ENCODE data around the gene DYRK1B. TPM values are rescaled to one million over a fixed set of nuclear protein-coding genes. Genes with fewer than 3 reads are reported as not detected.

The DYRK1B gene
- total and polyA plus RNA-seq, 11 donors, result 12.8 to 49.1 (median 24.9) TPM

- Histone ChIP-seq H3K36me3 (no peaks in the 10 kb centered on the region), H3K9me3 (no peaks in the 10 kb centered on the region), H3K27me3 (peaks cover 0 to 9% (median 2%) of the 10 kb centered on the region in 9 donors), H3K4me1 (no peaks in the 10 kb centered on the region), H3K4me3 (no peak overlapping the region), H3K27ac (no peak overlapping the region)
- DNase-seq, result peak in 1 of 5 donors; percentile 38
- TF ChIP-seq CTCF (IDR thresholded peaks at IDR 0.05) (no peak), POLR2A (IDR thresholded peaks at IDR 0.05) (no peak)
- intact Hi-C loops (cut with DNase I), result no loop called here
- no peak for ATAC-seq
- 91 to 94% (median 93%) methylated on average over 14 to 20 of the region's 20 CpGs for WGBS, 4 donors
Measured at GRCh38 chr19:39873385-39873784, 39.4 kb upstream of the DYRK1B start.

- Histone ChIP-seq H3K9me3 (no peaks in the 10 kb centered on the region), H3K4me1 (no peaks in the 10 kb centered on the region), H3K4me3 (no peak overlapping the region), H3K27ac (no peak overlapping the region), H3K27me3 (peaks cover 0 to 9% (median 0%) of the 10 kb centered on the region in 9 donors), H3K36me3 (no peaks in the 10 kb centered on the region)
- ATAC-seq (no peak), DNase-seq (peak in 1 of 5 donors; percentile 57)
- WGBS, 4 donors, result 85 to 88% (median 88%) methylated on average over 39 to 47 of the region's 47 CpGs
- intact Hi-C loops (cut with DNase I), result no loop called here
- TF ChIP-seq POLR2A (IDR thresholded peaks at IDR 0.05), result no peak
- TF ChIP-seq CTCF (IDR thresholded peaks at IDR 0.05), result no peak
Measured at GRCh38 chr19:39871886-39872866, 38.2 kb upstream of the DYRK1B start.

DNA sequence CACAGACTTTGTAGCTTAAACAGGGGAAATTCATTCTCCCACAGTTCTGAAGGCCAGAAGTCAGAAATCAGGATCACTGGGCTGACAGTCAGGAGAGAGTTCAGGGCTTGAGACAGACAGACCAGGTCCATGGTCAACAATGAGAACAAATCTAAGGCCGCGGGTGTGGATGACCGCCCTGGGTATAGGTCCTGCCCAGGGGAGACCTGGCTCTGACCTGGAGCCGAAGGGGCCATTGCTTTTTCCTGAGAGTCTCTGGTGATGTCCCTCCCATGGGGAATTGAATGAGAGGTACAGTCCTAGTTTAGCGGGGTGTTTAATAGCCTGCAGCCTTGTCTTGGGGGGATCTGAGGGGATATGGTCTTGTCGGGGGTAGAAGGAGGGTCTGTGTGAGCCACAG is 37.4 kb upstream of the DYRK1B start:
- Histone ChIP-seq H3K4me1 (no peaks in the 10 kb centered on the region), H3K27me3 (peaks cover 0 to 9% (median 0%) of the 10 kb centered on the region in 9 donors), H3K4me3 (no peak overlapping the region), H3K36me3 (no peaks in the 10 kb centered on the region), H3K27ac (no peak overlapping the region), H3K9me3 (no peaks in the 10 kb centered on the region)
- intact Hi-C loops (cut with DNase I), result no loop called here
- TF ChIP-seq POLR2A (IDR thresholded peaks at IDR 0.05) (no peak), CTCF (IDR thresholded peaks at IDR 0.05) (no peak)
- 91 to 97% (median 95%) methylated on average over 6 of the region's 6 CpGs for WGBS, 4 donors
- ATAC-seq, result no peak
- DNase-seq, result no peak

DNA sequence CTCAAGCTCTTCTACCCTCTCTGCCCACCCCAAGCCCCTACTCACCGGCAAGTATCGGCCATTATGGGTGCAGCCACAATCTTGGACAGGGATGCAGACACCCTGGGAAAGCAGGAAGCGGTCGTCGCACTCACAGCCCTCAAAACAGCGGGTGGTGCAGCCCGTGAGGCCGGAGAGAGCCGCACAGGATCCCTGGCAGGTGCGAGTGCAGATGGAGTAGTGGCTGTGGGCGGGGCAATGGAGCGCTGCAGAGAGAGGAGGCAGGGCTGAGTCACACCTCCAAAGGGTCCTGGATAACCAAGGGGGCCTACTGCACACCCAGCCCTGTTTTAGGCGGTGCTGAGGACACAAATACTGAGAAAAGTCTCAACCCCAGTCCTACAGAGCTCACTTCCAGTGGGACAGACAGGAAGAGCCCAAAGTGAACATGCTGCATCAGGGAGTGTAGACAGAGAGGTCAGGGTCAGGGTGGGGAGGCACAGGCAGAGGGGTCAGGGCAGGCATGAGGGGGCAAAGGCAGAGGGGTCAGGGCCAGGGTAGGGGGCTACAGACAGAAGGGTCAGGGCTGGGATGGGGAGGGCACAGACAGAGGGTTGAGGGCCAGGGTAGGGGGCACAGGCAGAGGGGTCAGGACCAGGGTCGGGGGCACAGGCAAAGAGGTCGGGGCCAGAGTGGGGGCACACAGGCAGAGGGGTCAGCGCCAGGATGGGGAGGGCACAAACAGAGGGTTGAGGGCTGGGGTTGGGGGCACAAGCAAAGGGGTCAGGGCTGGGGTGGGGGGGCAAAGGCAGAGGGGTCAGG is 36.4 kb upstream of the DYRK1B start:
- DNase-seq (peak in 1 of 5 donors; percentile 33), ATAC-seq (no peak)
- no peaks in the 10 kb centered on the region for H3K9me3 ChIP-seq
- no peaks in the 10 kb centered on the region for H3K4me1 ChIP-seq
- TF ChIP-seq POLR2A (IDR thresholded peaks at IDR 0.05) (no peak), CTCF (IDR thresholded peaks at IDR 0.05) (no peak)
- H3K4me3 ChIP-seq, result no peak overlapping the region
- intact Hi-C loops (cut with DNase I), result no loop called here
- H3K27me3 ChIP-seq, result peaks cover 0 to 1% (median 0%) of the 10 kb centered on the region in 9 donors
- no peak overlapping the region for H3K27ac ChIP-seq
- 42 to 66% (median 45%) methylated on average over 12 to 16 of the region's 16 CpGs for WGBS, 4 donors
- H3K36me3 ChIP-seq, result no peaks in the 10 kb centered on the region

Data from heart left ventricle (tissue), 16 donors.